A549 treated with Hydrocortisone at 1 μM for 4 hours (cell line): ENCODE results near the gene CD79B. TPM values are rescaled to one million over a fixed set of nuclear protein-coding genes. Genes with fewer than 3 reads are reported as not detected.

Source experiments
- total RNA-seq: library from RNA; stranded (reverse); fragments of 200-300 nt; extraction: Qiagen RNA extraction; gene quantifications from 5 replicates; pipeline ENCODE4 v1.2.3, GENCODE V29; 2022

Gene CD79B
- 0.08 to 0.09 TPM in 2 of 5 replicates, not detected in the others for total RNA-seq

DNA sequence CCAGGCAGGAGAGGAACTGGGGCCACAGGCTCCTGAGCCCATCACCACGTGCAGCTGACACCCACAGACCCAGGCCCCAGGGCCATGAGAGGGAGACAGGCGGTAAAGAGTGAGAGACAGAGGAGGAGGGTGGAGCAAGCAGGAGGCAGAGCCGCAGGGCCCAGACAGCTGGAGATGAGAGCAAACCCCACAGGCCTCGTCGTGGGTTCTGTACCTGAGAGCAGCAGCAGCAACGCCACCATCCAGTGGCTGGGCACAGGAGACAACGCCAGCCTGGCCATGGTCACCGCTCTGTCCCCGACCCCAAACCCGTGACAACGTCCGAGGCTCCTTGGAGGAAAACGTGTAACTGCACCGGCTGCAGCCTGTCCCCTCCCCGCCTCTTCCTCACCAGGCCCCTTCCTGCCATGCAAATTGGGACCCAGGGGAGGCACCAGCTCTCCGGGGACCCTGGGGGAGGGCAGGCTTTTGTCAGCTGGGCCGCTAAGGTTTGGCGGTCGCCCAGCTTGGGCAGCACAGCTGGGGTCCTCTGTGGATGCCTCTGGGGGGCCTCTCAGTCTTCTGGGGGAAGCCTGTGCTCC is at the start of gene CD79B:
Gene CD79B (minus strand): TSS at position 351 of the 581 bp plus-strand sequence. CDS start 70 bp downstream, at position 281.

DNA sequence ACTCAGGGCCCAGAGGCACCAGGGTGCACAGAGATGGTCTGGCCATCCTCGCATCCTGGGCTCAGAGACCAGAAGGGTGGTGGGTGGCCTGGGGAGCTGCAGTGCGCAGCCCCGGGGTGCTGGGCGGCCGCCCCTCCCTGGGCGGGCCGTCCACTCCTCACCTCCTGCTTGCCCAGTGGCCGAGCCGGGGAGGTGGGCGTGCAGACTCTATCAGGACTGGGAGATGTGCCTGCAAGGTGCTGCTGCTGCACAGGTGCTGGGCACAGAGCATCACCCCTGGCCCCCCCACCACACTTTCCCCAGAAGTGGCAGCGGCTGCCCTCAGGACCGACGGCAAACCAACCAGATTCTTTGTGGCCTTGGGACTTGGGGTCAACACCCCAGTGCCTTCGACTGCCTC is 40.7 kb upstream of the CD79B start, which contains the start of gene SCN4A:
Gene SCN4A (minus strand): TSS at position 123 of the 400 bp plus-strand sequence. CDS start 77 bp downstream, at position 46.

DNA sequence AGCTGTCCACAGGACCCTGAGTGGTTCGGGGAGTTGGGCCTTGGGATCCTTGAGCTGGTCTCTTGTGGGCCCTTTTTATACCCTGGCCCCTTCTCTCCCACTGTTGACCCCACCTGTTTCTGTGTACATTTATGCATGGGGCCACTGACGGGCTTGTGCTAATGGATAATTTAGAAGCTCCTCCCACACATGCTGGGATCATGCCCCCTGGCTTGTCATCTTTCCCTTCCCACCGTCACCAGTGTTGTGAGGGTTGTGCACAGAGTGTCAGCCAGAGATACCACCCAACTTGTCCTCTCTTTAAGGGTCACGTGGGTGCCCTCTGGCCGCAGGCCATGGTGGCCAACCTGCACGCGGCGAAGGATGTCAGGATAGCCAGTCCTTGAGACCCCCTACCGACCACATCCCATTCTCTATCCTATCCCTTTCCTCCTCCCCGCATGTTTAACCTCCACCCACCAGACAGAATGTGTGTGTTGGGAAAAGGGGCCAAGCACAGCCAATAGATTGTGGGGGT is 13.3 kb downstream of the CD79B start, which contains the start of gene GH1:
Gene GH1 (minus strand): TSS at position 51 of the 517 bp plus-strand sequence. CDS start 63 bp downstream, outside the sequence.

DNA sequence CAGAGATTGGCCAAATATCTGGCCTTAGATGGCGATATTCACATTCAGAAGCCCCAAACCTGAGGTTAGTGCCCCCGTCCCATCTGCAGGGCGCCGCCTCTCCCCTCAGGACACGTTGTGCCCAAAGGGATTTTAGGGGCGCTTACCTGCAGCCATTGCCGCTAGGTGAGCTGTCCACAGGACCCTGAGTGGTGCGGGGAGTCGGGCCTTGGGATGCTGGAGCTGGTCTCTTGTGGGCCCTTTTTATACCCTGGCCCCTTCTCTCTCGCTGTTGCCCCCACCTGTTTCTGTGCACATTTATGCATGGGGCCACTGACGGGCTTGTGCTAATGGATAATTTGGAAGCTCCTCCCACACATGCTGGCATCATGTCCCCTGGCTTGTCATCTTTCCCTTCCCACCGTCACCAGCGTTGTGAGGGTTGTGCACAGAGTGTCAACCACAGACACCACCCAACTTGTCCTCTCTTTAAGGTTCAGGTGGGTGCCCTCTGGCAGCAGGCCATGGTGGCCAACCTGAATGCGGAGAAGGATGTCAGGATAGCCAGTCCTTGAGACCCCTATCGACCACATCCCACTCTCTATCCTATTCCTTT is 21.0 kb downstream of the CD79B start, which contains the start of gene CSHL1:
Gene CSHL1 (minus strand): TSS at position 218 of the 595 bp plus-strand sequence. CDS start 62 bp downstream, at position 156.

GRCh38 chr17:63896524-63897354 is 35.4 kb downstream of the CD79B start, which contains the start of gene CSH1:
Gene CSH1, minus strand, starts transcription at chr17:63896574. Its CDS starts 63 bp downstream, at chr17:63896511.

DNA sequence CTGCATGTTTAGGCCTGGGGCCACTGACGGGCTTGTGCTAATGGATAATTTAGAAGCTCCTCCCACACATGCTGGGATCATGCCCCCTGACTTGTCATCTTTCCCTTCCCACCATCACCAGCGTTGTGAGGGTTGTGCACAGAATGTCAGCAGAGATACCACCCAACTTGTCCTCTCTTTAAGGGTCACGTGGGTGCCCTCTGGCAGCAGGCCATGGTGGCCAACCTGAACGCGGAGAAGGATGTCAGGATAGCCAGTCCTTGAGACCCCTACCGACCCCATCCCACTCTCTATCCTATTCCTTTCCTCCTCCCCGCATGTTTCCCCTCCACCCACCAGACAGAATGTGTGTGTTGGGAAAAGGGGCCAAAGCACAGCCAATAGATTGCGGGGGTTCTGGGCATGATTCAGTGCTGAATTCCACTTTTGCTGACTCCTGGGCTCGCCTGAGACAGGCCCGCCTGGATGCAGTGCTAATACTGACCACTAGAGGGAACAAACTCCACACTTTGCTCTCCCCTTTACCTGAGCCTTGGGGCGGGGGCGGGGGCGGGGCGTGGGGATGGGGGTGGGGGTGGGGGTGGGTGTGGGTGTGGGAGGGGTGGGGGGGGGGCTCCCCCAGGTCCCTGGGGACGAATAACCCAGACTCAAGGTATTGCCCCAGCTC is 50.1 kb downstream of the CD79B start, which contains the start of gene GH2:
Gene GH2 (minus strand): TSS at position 10 of the 667 bp plus-strand sequence. CDS start 143 bp downstream, outside the sequence.

Other genes starting within 250 kb of the CD79B start
- gene LIMD2, start 232.2 kb downstream of the CD79B start, total RNA-seq = 8.6 to 13.1 TPM (median 11.4 TPM) in 5 replicates
- gene STRADA, start 190.5 kb downstream of the CD79B start, total RNA-seq = 24.4 to 28.1 TPM (median 26.4 TPM) in 5 replicates
- gene CCDC47, start 158.7 kb downstream of the CD79B start, total RNA-seq = 88.9 to 149 TPM (median 97.5 TPM) in 5 replicates
- gene DDX42, start 158.2 kb downstream of the CD79B start, total RNA-seq = 90.8 to 118 TPM (median 92.2 TPM) in 5 replicates
- gene PSMC5, start 104.9 kb downstream of the CD79B start, total RNA-seq = 207 to 230 TPM (median 219 TPM) in 5 replicates
- gene FTSJ3, start 104.7 kb downstream of the CD79B start, total RNA-seq = 49.9 to 68.9 TPM (median 53.1 TPM) in 5 replicates
- gene SMARCD2, start 89.6 kb downstream of the CD79B start, total RNA-seq = 52.5 to 63.2 TPM (median 58.6 TPM) in 5 replicates
- gene CSH2, start 58.7 kb downstream of the CD79B start, total RNA-seq = not detected in 5 replicates
- gene GH2, start 50.4 kb downstream of the CD79B start, total RNA-seq = not detected in 5 replicates
- gene CSH1, start 35.8 kb downstream of the CD79B start, total RNA-seq = not detected in 5 replicates
- not detected in 5 replicates for gene CSHL1, start 21.1 kb downstream of the CD79B start, total RNA-seq
- gene GH1, start 13.5 kb downstream of the CD79B start, total RNA-seq = not detected in 5 replicates
- gene SCN4A, start 40.6 kb upstream of the CD79B start, total RNA-seq = 0.03 to 0.15 TPM (median 0.07 TPM) in 5 replicates
- 0.46 to 0.89 TPM (median 0.53 TPM) in 5 replicates for gene PRR29, start 66.0 kb upstream of the CD79B start, total RNA-seq
- gene ICAM2, start 88.3 kb upstream of the CD79B start, total RNA-seq = not detected in 5 replicates
- 2.9 to 3.9 TPM (median 3.6 TPM) in 5 replicates for gene ERN1, start 197.8 kb upstream of the CD79B start, total RNA-seq